Smooth muscle cell (in vitro differentiated cells): ENCODE results near the gene FAM185A. TPM values are rescaled to one million over a fixed set of nuclear protein-coding genes. Genes with fewer than 3 reads are reported as not detected.

Source experiments
- DNase-seq: peaks from one replicate; lab custom pipeline; 2025; ENCODE audit not compliant: unreplicated experiment; lab: John Stamatoyannopoulos, UW
- H2AFZ ChIP-seq: fragments of 200-600 bp; sonication (generic); 2 replicates; pipeline ENCODE4 v1.6.0; 2016; ENCODE audit warnings: antibody characterized with exemption, low read depth, mild to moderate bottlenecking
- H3F3A ChIP-seq: fragments of 200-600 bp; sonication (generic); 2 replicates; pipeline ENCODE4 v1.6.0; 2017; ENCODE audit warnings: antibody characterized with exemption, low read depth
- H3K27ac ChIP-seq: fragments of 200-600 bp; sonication (generic); 2 replicates; pipeline ENCODE4 v1.5.1; 2016; ENCODE audit warnings: low read depth, mild to moderate bottlenecking
- H3K27me3 ChIP-seq: fragments of 200-600 bp; sonication (generic); 2 replicates; pipeline ENCODE4 v1.6.1; 2016; ENCODE audit warnings: low read depth, mild to moderate bottlenecking
- H3K36me3 ChIP-seq: fragments of 200-600 bp; sonication (generic); 2 replicates; pipeline ENCODE4 v1.5.1; 2016; ENCODE audit warnings: low read depth
- H3K4me1 ChIP-seq: fragments of 200-600 bp; sonication (generic); 2 replicates; pipeline ENCODE4 v1.5.1; 2016; ENCODE audit warnings: low read depth
- H3K4me2 ChIP-seq: fragments of 200-600 bp; sonication (generic); 2 replicates; pipeline ENCODE4 v1.6.0; 2016; ENCODE audit warnings: mild to moderate bottlenecking
- H3K4me3 ChIP-seq: fragments of 200-600 bp; sonication (generic); 2 replicates; pipeline ENCODE4 v1.5.1; 2016; ENCODE audit warnings: mild to moderate bottlenecking
- H3K79me2 ChIP-seq: fragments of 200-600 bp; sonication (generic); 2 replicates; pipeline ENCODE4 v1.6.0; 2016; ENCODE audit warnings: low read depth, mild to moderate bottlenecking
- H3K9ac ChIP-seq: fragments of 200-600 bp; sonication (generic); 2 replicates; pipeline ENCODE4 v1.6.0; 2016; ENCODE audit warnings: low read depth
- H3K9me3 ChIP-seq: fragments of 200-600 bp; sonication (generic); replicated peaks from 2 replicates; pipeline ENCODE4 v1.5.1; 2016; ENCODE audit warnings: low read depth
- H4K20me1 ChIP-seq: fragments of 200-600 bp; sonication (generic); 2 replicates; pipeline ENCODE4 v1.6.0; 2016; ENCODE audit warnings: low read depth
- WGBS: methylation state at CpG from one replicate; pipeline ENCODE4 v1.1.7; 2016; ENCODE audit warnings: low lambda C conversion rate; 5-methylcytosine and 5-hydroxymethylcytosine counted together
- polyA plus RNA-seq: library from polyadenylated mRNA; unstranded; fragments of >200 nt; fragmentation: Nextera tagmentation; extraction: Ambion mirVana; gene quantifications from 2 replicates; pipeline ENCODE4 v1.2.1, GENCODE V29; 2016
- small RNA-seq: library from RNA; depleted of rRNA; stranded (forward); fragments of <200 nt; gene quantifications from one replicate; pipeline ENCODE3, GENCODE V24; 2014
- total RNA-seq: library from RNA; depleted of rRNA; stranded (reverse); fragments of >200 nt; gene quantifications from 2 replicates; pipeline ENCODE4 v1.2.3, GENCODE V29; 2014
- TF ChIP-seq, protein P1 (sequence below): fragments of 200-600 bp; sonication (generic); IDR thresholded peaks from 2 replicates; pipeline ENCODE4 v1.5.1; 2017; ENCODE audit warnings: borderline replicate concordance, mild to moderate bottlenecking, antibody characterized with exemption; ENCODE audit not compliant: insufficient read depth, poor library complexity, severe bottlenecking

Gene FAM185A
- total and polyA plus RNA-seq, 2 experiments from 2014 or later = 2.0 to 5.3 TPM

DNA sequence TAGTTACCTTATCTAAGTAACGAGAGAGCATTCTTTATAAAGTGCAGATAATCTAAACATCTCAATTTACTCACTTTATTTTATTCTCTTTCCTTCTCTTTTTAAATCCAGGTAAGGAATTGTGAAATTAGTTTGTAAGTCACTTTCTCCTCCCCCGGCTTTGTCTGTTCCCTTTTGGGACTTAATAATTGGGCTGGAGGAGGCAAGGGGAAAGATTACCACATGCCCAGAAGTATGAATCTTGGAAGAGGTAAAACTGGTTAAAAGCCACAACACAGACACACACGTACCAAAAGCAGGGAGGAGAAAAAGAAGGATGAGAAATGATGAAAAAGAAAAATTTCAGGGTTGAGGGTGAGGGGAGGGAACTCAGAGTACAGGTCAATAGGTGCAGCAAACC, 100.7 kb downstream of the FAM185A start:
- 48% methylated on average over 3 of the region's 3 CpGs for WGBS
- H2AFZ ChIP-seq = peak overlapping the region; percentile 43
- TF ChIP-seq, protein P1, sequence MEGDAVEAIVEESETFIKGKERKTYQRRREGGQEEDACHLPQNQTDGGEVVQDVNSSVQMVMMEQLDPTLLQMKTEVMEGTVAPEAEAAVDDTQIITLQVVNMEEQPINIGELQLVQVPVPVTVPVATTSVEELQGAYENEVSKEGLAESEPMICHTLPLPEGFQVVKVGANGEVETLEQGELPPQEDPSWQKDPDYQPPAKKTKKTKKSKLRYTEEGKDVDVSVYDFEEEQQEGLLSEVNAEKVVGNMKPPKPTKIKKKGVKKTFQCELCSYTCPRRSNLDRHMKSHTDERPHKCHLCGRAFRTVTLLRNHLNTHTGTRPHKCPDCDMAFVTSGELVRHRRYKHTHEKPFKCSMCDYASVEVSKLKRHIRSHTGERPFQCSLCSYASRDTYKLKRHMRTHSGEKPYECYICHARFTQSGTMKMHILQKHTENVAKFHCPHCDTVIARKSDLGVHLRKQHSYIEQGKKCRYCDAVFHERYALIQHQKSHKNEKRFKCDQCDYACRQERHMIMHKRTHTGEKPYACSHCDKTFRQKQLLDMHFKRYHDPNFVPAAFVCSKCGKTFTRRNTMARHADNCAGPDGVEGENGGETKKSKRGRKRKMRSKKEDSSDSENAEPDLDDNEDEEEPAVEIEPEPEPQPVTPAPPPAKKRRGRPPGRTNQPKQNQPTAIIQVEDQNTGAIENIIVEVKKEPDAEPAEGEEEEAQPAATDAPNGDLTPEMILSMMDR = no peak
- H3K4me1 ChIP-seq = peaks cover 7% of the 10 kb centered on the region
- H3K27ac ChIP-seq = peak overlapping the region; percentile 84
- H3K4me3 ChIP-seq = no peak overlapping the region
- no peaks in the 10 kb centered on the region for H3F3A ChIP-seq
- H3K36me3 ChIP-seq = no peaks in the 10 kb centered on the region
- no peaks in the 10 kb centered on the region for H3K79me2 ChIP-seq
- H4K20me1 ChIP-seq = no peaks in the 10 kb centered on the region
- H3K9me3 ChIP-seq = no peaks in the 10 kb centered on the region
- no peaks in the 10 kb centered on the region for H3K27me3 ChIP-seq
- H3K4me2 ChIP-seq = peak overlapping the region; percentile 57
- no peak for DNase-seq
- peak overlapping the region; percentile 14 for H3K9ac ChIP-seq

DNA sequence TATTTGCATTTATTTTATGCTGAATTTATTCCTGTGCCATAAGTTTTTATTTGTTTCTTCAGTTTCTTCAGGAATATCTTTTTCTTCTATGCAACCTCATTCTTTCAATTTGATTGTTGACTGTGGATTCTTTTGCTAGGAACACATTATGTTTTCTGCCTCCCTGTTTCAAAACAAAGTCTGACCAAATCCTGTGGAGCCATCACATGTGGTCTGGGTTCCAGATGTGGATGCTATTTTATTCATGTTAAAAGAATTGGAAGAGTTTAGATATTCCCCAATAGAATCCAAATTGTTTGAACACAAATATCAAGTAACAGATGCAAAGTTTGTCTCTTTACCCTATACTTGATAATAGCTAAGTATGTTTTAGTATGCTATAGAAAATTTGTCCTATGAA, 107.2 kb downstream of the FAM185A start:
- no peak overlapping the region for H3K9ac ChIP-seq
- H4K20me1 ChIP-seq = no peaks in the 10 kb centered on the region
- no peak overlapping the region for H3K4me2 ChIP-seq
- H3K4me1 ChIP-seq = peaks cover 5% of the 10 kb centered on the region
- H3K9me3 ChIP-seq = no peaks in the 10 kb centered on the region
- TF ChIP-seq, protein P1 = no peak
- no peak for DNase-seq
- no peaks in the 10 kb centered on the region for H3K79me2 ChIP-seq
- H3K27me3 ChIP-seq = no peaks in the 10 kb centered on the region
- H3K36me3 ChIP-seq = no peaks in the 10 kb centered on the region
- H3K27ac ChIP-seq = no peak overlapping the region
- H3K4me3 ChIP-seq = no peak overlapping the region
- H2AFZ ChIP-seq = no peak overlapping the region
- peaks cover 9% of the 10 kb centered on the region for H3F3A ChIP-seq

Small RNAs within 50 kb of the gene (small RNA-seq; reads per million reads assigned to genes)
- gene RNU6-1136P = not detected

Other genes with a start within 250 kb of the FAM185A start
- 2.1 and 4.2 TPM in 2 replicates for gene RASA4B, start 231.2 kb upstream of the FAM185A start, total RNA-seq
- 3.5 and 4.6 TPM in 2 replicates for gene RASA4B, start 231.2 kb upstream of the FAM185A start, polyA plus RNA-seq
- gene UPK3BL2, start 205.3 kb upstream of the FAM185A start, total RNA-seq = 0.40 TPM in 1 of 2 replicates, not detected in the other
- gene UPK3BL2, start 205.3 kb upstream of the FAM185A start, polyA plus RNA-seq = 0.75 and 3.6 TPM in 2 replicates
- not detected in 2 replicates for gene SPDYE2, start 197.8 kb upstream of the FAM185A start, total RNA-seq
- gene SPDYE2, start 197.8 kb upstream of the FAM185A start, polyA plus RNA-seq = 0.86 and 3.1 TPM in 2 replicates
- gene POLR2J3, start 176.4 kb upstream of the FAM185A start, total RNA-seq = 2.8 and 6.5 TPM in 2 replicates
- 50.2 and 54.2 TPM in 2 replicates for gene POLR2J3, start 176.4 kb upstream of the FAM185A start, polyA plus RNA-seq
- gene RASA4, start 132.2 kb upstream of the FAM185A start, total RNA-seq = 6.9 and 12.2 TPM in 2 replicates
- gene RASA4, start 132.2 kb upstream of the FAM185A start, polyA plus RNA-seq = 6.9 and 11.6 TPM in 2 replicates
- 6.6 and 16.6 TPM in 2 replicates for gene UPK3BL1, start 106.2 kb upstream of the FAM185A start, total RNA-seq
- 21.1 and 25.0 TPM in 2 replicates for gene UPK3BL1, start 106.2 kb upstream of the FAM185A start, polyA plus RNA-seq
- not detected in 2 replicates for gene SPDYE2B, start 98.7 kb upstream of the FAM185A start, total RNA-seq
- not detected in 2 replicates for gene SPDYE2B, start 98.7 kb upstream of the FAM185A start, polyA plus RNA-seq
- gene POLR2J2, start 77.3 kb upstream of the FAM185A start, total RNA-seq = 0.90 and 2.9 TPM in 2 replicates
- 0.10 and 2.4 TPM in 2 replicates for gene POLR2J2, start 77.3 kb upstream of the FAM185A start, polyA plus RNA-seq
- gene LRRC17, start 164.0 kb downstream of the FAM185A start, total RNA-seq = 14.7 and 23.0 TPM in 2 replicates
- 5.5 and 6.2 TPM in 2 replicates for gene LRRC17, start 164.0 kb downstream of the FAM185A start, polyA plus RNA-seq